CD4-positive, alpha-beta T cell (primary cell): Measurements from ENCODE around the gene DBH. TPM values are rescaled to one million over a fixed set of nuclear protein-coding genes. Genes with fewer than 3 reads are reported as not detected.

ENCODE experiments used
- ATAC-seq: fragments of 200-7000 bp; cut with Tn5 transposase; one replicate; pipeline ENCODE4 v1.10.0; 2022; ENCODE audit warnings: mild to moderate bottlenecking; ENCODE audit not compliant: poor library complexity
- CTCF ChIA-PET: fragments of 350-600 bp; sonication (Branson Sonifier 250); formaldehyde crosslinking; loops from one replicate; lab custom pipeline; 2021; ENCODE audit warnings: antibody characterized with exemption, inconsistent platforms; lab: Charles Lee
- POLR2A ChIA-PET: fragments of 350-600 bp; sonication (Branson Sonifier 250); formaldehyde crosslinking; loops from one replicate; lab custom pipeline; 2021; ENCODE audit warnings: antibody characterized with exemption, inconsistent platforms; lab: Charles Lee
- DNase-seq, 14 experiments: peaks; one replicate each; pipeline ENCODE4 v3.0.0-alpha.2; 2013 to 2020; ENCODE audit warnings: mixed read lengths in 2 of 14
- H3K27ac ChIP-seq, 2 donors: one replicate each; pipeline versions ENCODE4 v1.5.1 to v1.7.0; 2013; ENCODE audit warnings: low read length in 2 of 2, low read depth in 1 of 2, mild to moderate bottlenecking in 1 of 2
- H3K27me3 ChIP-seq, 2 experiments: 1 replicate in 1 of 2; 2 replicates in 1 of 2; pipeline versions ENCODE4 v1.6.1 to v1.7.0; 2013; ENCODE audit warnings: low read length in 2 of 2, control low read depth in 1 of 2, mild to moderate bottlenecking in 1 of 2, moderate library complexity in 1 of 2; ENCODE audit not compliant: insufficient read depth in 2 of 2, control insufficient read depth in 1 of 2
- H3K36me3 ChIP-seq: one replicate; pipeline ENCODE4 v1.6.1; 2013; ENCODE audit warnings: low read length, control low read depth; ENCODE audit not compliant: insufficient read depth
- H3K4me1 ChIP-seq: one replicate; pipeline ENCODE4 v1.6.1; 2013; ENCODE audit warnings: low read length, control low read depth; ENCODE audit not compliant: insufficient read depth
- H3K4me3 ChIP-seq: one replicate; pipeline ENCODE4 v1.5.1; 2013; ENCODE audit warnings: mild to moderate bottlenecking, low read length, moderate library complexity
- H3K9me3 ChIP-seq, 2 experiments: 1 replicate in 1 of 2; 2 replicates in 1 of 2; pipeline versions ENCODE4 v1.6.1 to v1.7.0; 2013; ENCODE audit warnings: low read length in 2 of 2, mild to moderate bottlenecking in 2 of 2, control low read depth in 1 of 2, moderate library complexity in 1 of 2; ENCODE audit not compliant: control insufficient read depth in 1 of 2, insufficient read depth in 1 of 2
- H3K27ac Mint-ChIP-seq: one replicate; pipeline ENCODE4 v1.8.0; 2020; ENCODE audit warnings: mixed read lengths
- H3K27me3 Mint-ChIP-seq: one replicate; pipeline ENCODE4 v1.8.0; 2021; ENCODE audit warnings: mixed read lengths
- H3K36me3 Mint-ChIP-seq: one replicate; pipeline ENCODE4 v1.8.0; 2021; ENCODE audit warnings: low read depth, mixed read lengths
- H3K4me1 Mint-ChIP-seq: one replicate; pipeline ENCODE4 v1.8.0; 2021; ENCODE audit warnings: low read depth, mixed read lengths
- H3K4me3 Mint-ChIP-seq: one replicate; pipeline ENCODE4 v1.8.0; 2020; ENCODE audit warnings: mild to moderate bottlenecking, mixed read lengths
- H3K9me3 Mint-ChIP-seq: one replicate; pipeline ENCODE4 v1.8.0; 2020; ENCODE audit warnings: mixed read lengths
- CTCF ChIP-seq: fragments of 200-600 bp; IDR thresholded peaks from one replicate; pipeline ENCODE4 v1.8.0; 2022; ENCODE audit warnings: antibody characterized with exemption, mild to moderate bottlenecking
- intact Hi-C, 2 experiments: fragments of 100-400 bp; cut with DNase I in 1 of 2; cut with micrococcal nuclease in 1 of 2; formaldehyde crosslinking; loops; one replicate each; pipeline versions ENCODE4 v1.15.1 to v1.9.0; 2023 to 2025; cut with DNase I, micrococcal nuclease
- total RNA-seq, 174 experiments: library from RNA in 2 of 174; stranded (reverse) in 2 of 174; gene quantifications; one replicate each; pipeline ENCODE4 v1.2.3 and lab custom pipeline; 2021 to 2026

DBH gene
- total RNA-seq, 2 experiments from 2014 or later = 1.7 to 1.8 TPM

- peaks cover 0 to 6% of the 10 kb centered on the region in 2 experiments for H3K9me3 ChIP-seq
- no peak overlapping the region for H3K4me3 ChIP-seq
- DNase-seq (peak in 2 of 14 experiments; percentile 1 to 2), ATAC-seq (no peak)
- intact Hi-C loops = loop anchor here in 1 of 2 experiments (5.0 kb wide), 1 partner anchor 93 kb away; no protein-coding TSS in a partner anchor
- no peak for TF ChIP-seq CTCF
- H3K4me1 ChIP-seq = peaks cover 85% of the 10 kb centered on the region
- no peaks in the 10 kb centered on the region for H3K36me3 Mint-ChIP-seq
- peaks cover 70% of the 10 kb centered on the region for H3K4me1 Mint-ChIP-seq
- no peaks in the 10 kb centered on the region for H3K9me3 Mint-ChIP-seq
- peak overlapping the region; percentile 85 for H3K27ac Mint-ChIP-seq
- CTCF ChIA-PET = no interaction called here
- POLR2A ChIA-PET = no interaction called here
- H3K27ac ChIP-seq = no peak overlapping the region
- H3K36me3 ChIP-seq = no peaks in the 10 kb centered on the region
- no peaks in the 10 kb centered on the region for H3K27me3 ChIP-seq
- no peaks in the 10 kb centered on the region for H3K27me3 Mint-ChIP-seq
- H3K4me3 Mint-ChIP-seq = peak overlapping the region; percentile 39
Observed at GRCh38 chr9:133705576-133705975, 69.4 kb downstream of the DBH start.

GRCh38 chr9:133706307-133707050 lies 70.3 kb downstream of the DBH start:
- Mint-ChIP-seq H3K4me1 (peaks cover 61% of the 10 kb centered on the region), H3K36me3 (no peaks in the 10 kb centered on the region), H3K9me3 (no peaks in the 10 kb centered on the region), H3K27ac (peak overlapping the region; percentile 85), H3K4me3 (peak overlapping the region; percentile 30), H3K27me3 (no peaks in the 10 kb centered on the region)
- ChIA-PET CTCF (no interaction called here), POLR2A (no interaction called here)
- no peaks in the 10 kb centered on the region for H3K36me3 ChIP-seq
- DNase-seq (peak in 4 of 14 experiments; percentile 1 to 17 (median 6)), ATAC-seq (no peak)
- peaks cover 0 to 6% of the 10 kb centered on the region in 2 experiments for H3K9me3 ChIP-seq
- H3K4me1 ChIP-seq = peaks cover 81% of the 10 kb centered on the region
- intact Hi-C loops = loop anchor here in 1 of 2 experiments (5.0 kb wide), 1 partner anchor 94 kb away; no protein-coding TSS in a partner anchor
- H3K4me3 ChIP-seq = no peak overlapping the region
- TF ChIP-seq CTCF = no peak
- H3K27me3 ChIP-seq = no peaks in the 10 kb centered on the region
- H3K27ac ChIP-seq = no peak overlapping the region

- CTCF ChIA-PET = no interaction called here
- H3K9me3 Mint-ChIP-seq = no peaks in the 10 kb centered on the region
- Histone ChIP-seq H3K36me3 (no peaks in the 10 kb centered on the region), H3K4me1 (peaks cover 76% of the 10 kb centered on the region), H3K4me3 (no peak overlapping the region), H3K27ac (peak overlapping the region in 1 of 2 donors; percentile 11), H3K27me3 (no peaks in the 10 kb centered on the region), H3K9me3 (peaks cover 0 to 6% of the 10 kb centered on the region in 2 experiments)
- no peak for TF ChIP-seq CTCF
- ATAC-seq (no peak), DNase-seq (peak in 2 of 14 experiments; percentile 4 to 13)
- no peaks in the 10 kb centered on the region for H3K27me3 Mint-ChIP-seq
- intact Hi-C loops = loop anchor here in 1 of 2 experiments (5.0 kb wide), 1 partner anchor 95 kb away; no protein-coding TSS in a partner anchor
- POLR2A ChIA-PET = no interaction called here
- H3K4me1 Mint-ChIP-seq = peaks cover 54% of the 10 kb centered on the region
- peak overlapping the region; percentile 4 for H3K4me3 Mint-ChIP-seq
- H3K36me3 Mint-ChIP-seq = no peaks in the 10 kb centered on the region
- peak overlapping the region; percentile 85 for H3K27ac Mint-ChIP-seq
Observed at GRCh38 chr9:133707065-133707762, 71.1 kb downstream of the DBH start.
